ENCODE results near the gene LRBA.

Gene LRBA

DNA sequence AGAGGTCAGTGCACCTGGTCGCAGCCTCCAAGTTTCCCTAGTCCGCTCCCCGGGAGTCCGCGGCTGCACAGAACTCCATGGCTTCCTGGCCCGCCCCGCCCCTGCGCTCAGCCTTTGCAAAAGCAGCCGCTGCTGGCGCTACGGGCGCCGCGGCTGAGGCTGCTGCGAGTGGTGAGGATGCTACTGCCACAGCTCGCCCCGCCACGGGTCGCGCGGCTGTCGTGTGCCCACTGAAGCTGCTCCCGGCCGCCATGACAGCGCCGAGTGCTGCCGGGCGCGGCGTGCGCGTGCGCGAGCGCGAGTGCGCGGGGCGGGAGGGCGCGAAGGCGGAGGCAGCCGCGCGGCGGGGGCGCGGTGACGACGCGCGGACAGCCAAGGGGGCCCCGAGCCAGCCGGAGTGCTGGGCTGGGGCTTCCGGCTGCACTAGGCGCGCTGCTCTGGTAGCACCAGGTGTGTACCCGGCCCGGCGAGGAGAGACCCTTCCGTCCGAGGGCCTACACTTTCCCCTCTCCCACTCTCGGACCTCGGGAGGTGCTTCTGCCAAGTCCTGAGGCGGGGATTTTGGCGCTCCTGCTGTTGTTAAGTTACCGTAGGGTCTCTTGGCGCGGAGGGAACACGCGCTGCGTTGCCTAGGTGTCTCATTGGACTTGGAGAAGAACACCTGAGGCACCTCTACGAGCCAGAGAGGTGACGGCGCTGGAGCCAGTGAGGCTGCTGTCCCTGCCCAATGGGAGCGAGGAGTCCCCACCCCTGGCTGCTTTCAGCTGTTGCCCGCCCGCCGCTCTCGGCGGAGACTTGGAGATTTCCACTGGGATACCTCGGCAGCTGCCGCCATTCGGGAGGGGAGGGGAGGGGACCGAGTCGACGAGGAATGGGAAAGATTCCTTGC is 619 bp upstream of the LRBA start:
- TF ChIP-seq, protein P1, sequence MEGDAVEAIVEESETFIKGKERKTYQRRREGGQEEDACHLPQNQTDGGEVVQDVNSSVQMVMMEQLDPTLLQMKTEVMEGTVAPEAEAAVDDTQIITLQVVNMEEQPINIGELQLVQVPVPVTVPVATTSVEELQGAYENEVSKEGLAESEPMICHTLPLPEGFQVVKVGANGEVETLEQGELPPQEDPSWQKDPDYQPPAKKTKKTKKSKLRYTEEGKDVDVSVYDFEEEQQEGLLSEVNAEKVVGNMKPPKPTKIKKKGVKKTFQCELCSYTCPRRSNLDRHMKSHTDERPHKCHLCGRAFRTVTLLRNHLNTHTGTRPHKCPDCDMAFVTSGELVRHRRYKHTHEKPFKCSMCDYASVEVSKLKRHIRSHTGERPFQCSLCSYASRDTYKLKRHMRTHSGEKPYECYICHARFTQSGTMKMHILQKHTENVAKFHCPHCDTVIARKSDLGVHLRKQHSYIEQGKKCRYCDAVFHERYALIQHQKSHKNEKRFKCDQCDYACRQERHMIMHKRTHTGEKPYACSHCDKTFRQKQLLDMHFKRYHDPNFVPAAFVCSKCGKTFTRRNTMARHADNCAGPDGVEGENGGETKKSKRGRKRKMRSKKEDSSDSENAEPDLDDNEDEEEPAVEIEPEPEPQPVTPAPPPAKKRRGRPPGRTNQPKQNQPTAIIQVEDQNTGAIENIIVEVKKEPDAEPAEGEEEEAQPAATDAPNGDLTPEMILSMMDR (conservative IDR thresholded peaks at IDR 0.05; ENCODE audit: low read depth, low read length), result no peak
- H3K4me3 ChIP-seq (ENCODE audit: low read length), result peak overlapping the region; percentile 99
- DNase-seq (ENCODE audit: low read depth), result no peak

DNA sequence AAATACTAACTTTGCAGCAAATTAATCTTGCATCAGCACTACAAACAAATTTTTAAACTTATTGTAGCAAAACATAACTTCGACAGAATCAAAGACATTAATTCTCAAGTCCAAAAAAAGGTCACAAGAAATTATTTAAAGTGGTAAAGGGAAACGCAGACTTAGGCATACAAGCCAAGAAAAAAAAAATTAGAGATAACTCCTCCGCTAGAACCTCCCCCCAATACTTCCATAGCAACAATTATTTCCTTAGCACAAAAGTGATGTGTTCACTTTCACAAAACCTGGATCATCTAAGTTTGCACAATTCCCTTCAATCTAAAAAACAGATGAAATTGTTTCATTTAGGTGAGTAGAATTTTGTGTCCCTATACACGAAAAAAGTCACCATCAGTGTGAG is 1.1 kb downstream of the LRBA start:
- DNase-seq (ENCODE audit: low read depth), result no peak
- TF ChIP-seq, protein P1 (conservative IDR thresholded peaks at IDR 0.05; ENCODE audit: low read depth, low read length), result no peak
- H3K4me3 ChIP-seq (ENCODE audit: low read length), result peak overlapping the region; percentile 99

DNA sequence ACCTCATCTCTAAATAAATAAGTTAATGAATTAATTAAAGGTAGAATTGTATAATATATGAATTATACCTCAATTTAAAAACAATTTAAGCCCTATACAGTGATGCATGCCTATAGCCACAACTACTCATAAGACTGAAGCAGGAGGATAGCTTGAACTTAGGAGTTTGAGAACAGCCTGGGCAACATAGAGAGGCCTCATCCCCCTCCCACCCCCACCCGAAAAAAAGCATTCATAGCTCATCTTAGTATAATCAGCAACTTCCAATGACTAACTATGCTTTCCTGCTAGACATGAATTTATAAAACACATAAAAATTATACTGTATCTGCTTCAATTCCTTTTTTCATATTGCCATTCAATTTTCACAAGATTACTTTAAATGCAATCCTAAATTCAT is 1.6 kb downstream of the LRBA start:
- TF ChIP-seq, protein P1 (conservative IDR thresholded peaks at IDR 0.05; ENCODE audit: low read depth, low read length), result no peak
- peak overlapping the region; percentile 99 for H3K4me3 ChIP-seq (ENCODE audit: low read length)
- DNase-seq (ENCODE audit: low read depth), result no peak

DNA sequence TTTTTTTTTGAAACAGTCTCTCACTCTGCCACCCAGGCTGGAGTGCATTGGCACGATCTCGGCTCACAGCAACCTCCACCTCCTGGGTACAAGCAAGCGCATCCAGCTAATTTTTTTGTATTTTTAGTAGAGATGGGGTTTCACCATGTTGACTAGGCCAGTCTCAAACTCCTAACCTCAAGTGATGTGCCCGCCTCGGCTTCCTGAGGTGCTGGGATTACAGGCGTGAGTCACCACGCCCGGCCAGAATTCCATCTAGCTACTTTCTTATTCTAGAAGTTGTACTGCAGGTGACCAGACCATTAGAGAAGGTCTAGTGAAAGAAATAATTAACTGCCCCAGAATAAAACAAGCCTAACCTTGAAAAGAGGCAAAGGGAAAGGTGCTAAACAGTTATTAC is 2.3 kb downstream of the LRBA start:
- TF ChIP-seq, protein P1 (conservative IDR thresholded peaks at IDR 0.05; ENCODE audit: low read depth, low read length), result no peak
- DNase-seq (ENCODE audit: low read depth), result no peak
- peak overlapping the region; percentile 99 for H3K4me3 ChIP-seq (ENCODE audit: low read length)

DNA sequence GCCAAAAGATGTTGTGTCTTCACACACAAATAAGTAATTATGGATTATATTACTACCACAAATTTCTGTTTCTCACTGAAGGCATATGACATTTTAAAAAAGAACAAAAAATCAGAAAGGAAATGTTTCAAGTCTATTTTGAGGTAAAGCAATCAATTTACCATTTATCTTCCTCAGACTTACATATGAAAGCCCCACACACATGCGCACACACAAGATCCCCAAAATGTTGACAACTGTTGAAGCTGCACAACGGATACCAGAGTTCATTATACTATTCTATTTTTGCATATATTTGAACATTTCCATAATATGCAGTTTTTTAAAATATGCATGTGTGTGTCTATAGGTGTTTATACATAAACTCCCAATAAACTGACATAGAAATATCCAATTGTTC is 2.7 kb downstream of the LRBA start:
- TF ChIP-seq, protein P1 (conservative IDR thresholded peaks at IDR 0.05; ENCODE audit: low read depth, low read length), result no peak
- no peak overlapping the region for H3K4me3 ChIP-seq (ENCODE audit: low read length)
- DNase-seq (ENCODE audit: low read depth), result no peak

DNA sequence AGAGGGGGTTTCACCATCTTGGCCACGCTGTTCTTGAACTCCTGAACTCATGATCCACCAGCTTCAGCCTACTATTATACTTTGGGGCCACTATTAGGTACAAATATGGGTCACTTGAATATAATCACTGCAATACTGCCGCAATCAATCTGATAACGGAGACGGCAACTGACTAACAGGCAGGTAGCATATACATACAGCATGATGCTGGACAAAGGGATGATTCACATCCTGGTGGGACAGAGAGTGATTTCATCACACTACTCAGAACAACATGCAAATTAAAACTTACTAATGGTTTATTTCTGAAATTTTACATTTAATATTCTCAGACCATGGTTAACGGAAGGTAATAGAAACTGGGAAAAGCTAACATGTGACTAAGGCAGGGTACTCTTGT is 10.9 kb downstream of the LRBA start:
- TF ChIP-seq, protein P1 (conservative IDR thresholded peaks at IDR 0.05; ENCODE audit: low read depth, low read length), result no peak
- H3K4me3 ChIP-seq (ENCODE audit: low read length), result no peak overlapping the region
- DNase-seq (ENCODE audit: low read depth), result no peak
